ENCODE data around the gene KCNJ6.

KCNJ6 gene

GRCh38 chr21:37865156-37865555, 51.1 kb downstream of the KCNJ6 start:
- H3K4me1 ChIP-seq (ENCODE audit: insufficient read depth, low read length, severe bottlenecking), result no peaks in the 10 kb centered on the region
- no peak overlapping the region for H2AFZ ChIP-seq (ENCODE audit: low read length)
- no peaks in the 10 kb centered on the region for H3K9me3 ChIP-seq (ENCODE audit: low read length)
- no peaks in the 10 kb centered on the region for H3K9me2 ChIP-seq (ENCODE audit: low read depth, low read length)
- H3K4me2 ChIP-seq (ENCODE audit: low read length), result no peak overlapping the region
- no peaks in the 10 kb centered on the region for H3K36me3 ChIP-seq (ENCODE audit: insufficient read depth, low read length)
- no peak overlapping the region for H3K9ac ChIP-seq (ENCODE audit: low read length)
- H3K27me3 ChIP-seq (ENCODE audit: insufficient read depth, low read length), result no peaks in the 10 kb centered on the region
- H3K79me2 ChIP-seq (ENCODE audit: insufficient read depth, low read length), result no peaks in the 10 kb centered on the region
- no peaks in the 10 kb centered on the region for H3F3A ChIP-seq (ENCODE audit: insufficient read depth, low read length)
- H3K27ac ChIP-seq (ENCODE audit: low read depth, low read length, poor library complexity, severe bottlenecking), result no peak overlapping the region
- no peak overlapping the region for H3K4me3 ChIP-seq (ENCODE audit: low read depth, low read length, poor library complexity, severe bottlenecking)
- TF ChIP-seq EZH2 (IDR thresholded peaks at IDR 0.05; ENCODE audit: borderline replicate concordance, low read length), result no peak
- no peak for TF ChIP-seq CTCF (IDR thresholded peaks at IDR 0.05; ENCODE audit: low read length)
- no peaks in the 10 kb centered on the region for H4K20me1 ChIP-seq (ENCODE audit: insufficient read depth, low read length)

DNA sequence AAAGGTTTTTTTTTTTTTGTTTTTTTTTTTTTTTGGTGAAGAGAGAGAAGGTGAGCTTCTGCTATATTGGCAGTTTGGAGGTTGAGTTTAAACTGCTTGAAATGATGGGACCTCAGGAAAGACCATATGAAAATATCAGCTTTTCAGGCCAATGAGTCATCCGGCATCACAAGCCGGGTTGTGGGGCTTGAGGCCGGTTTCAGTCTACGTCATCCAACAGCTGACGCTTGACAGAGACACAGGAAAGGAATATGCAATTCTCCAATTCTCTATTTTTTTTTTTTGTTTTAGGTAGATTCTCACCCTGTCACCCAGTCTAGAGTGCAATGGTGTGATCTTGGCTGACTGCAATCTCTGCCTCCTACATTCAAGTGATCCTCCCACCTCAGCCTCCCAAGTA, 52.4 kb downstream of the KCNJ6 start:
- Histone ChIP-seq H3K79me2 (ENCODE audit: insufficient read depth, low read length) (no peaks in the 10 kb centered on the region), H3K4me2 (ENCODE audit: low read length) (no peak overlapping the region), H3K9me3 (ENCODE audit: low read length) (no peaks in the 10 kb centered on the region), H3K27me3 (ENCODE audit: insufficient read depth, low read length) (no peaks in the 10 kb centered on the region), H3K4me3 (ENCODE audit: low read depth, low read length, poor library complexity, severe bottlenecking) (no peak overlapping the region), H2AFZ (ENCODE audit: low read length) (no peak overlapping the region), H3K9me2 (ENCODE audit: low read depth, low read length) (no peaks in the 10 kb centered on the region), H3K4me1 (ENCODE audit: insufficient read depth, low read length, severe bottlenecking) (no peaks in the 10 kb centered on the region), H3K27ac (ENCODE audit: low read depth, low read length, poor library complexity, severe bottlenecking) (no peak overlapping the region), H3K9ac (ENCODE audit: low read length) (no peak overlapping the region), H4K20me1 (ENCODE audit: insufficient read depth, low read length) (no peaks in the 10 kb centered on the region), H3F3A (ENCODE audit: insufficient read depth, low read length) (no peaks in the 10 kb centered on the region), H3K36me3 (ENCODE audit: insufficient read depth, low read length) (no peaks in the 10 kb centered on the region)
- TF ChIP-seq EZH2 (IDR thresholded peaks at IDR 0.05; ENCODE audit: borderline replicate concordance, low read length) (no peak), CTCF (IDR thresholded peaks at IDR 0.05; ENCODE audit: low read length) (no peak)

DNA sequence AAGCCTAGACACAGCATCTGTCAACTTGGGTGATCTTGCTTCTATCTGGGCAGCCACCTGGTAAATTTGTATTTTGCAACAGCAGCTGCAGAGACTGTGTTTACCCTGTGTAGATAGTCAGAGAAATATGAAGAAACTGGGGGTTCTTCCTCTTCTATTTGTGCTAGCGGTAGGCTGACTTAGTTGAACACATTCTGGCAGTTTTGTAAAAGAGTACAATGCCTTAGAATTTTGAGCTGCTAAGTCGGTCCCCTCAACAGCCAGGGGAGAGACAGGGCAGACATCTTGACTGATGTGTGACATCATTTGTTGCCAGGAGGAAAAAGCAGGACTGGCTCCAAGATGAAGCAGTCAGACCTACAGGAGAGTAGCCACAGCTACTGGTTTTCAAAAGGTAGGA, 53.7 kb downstream of the KCNJ6 start:
- no peak overlapping the region for H3K9ac ChIP-seq (ENCODE audit: low read length)
- H3K36me3 ChIP-seq (ENCODE audit: insufficient read depth, low read length), result no peaks in the 10 kb centered on the region
- TF ChIP-seq EZH2 (IDR thresholded peaks at IDR 0.05; ENCODE audit: borderline replicate concordance, low read length) (no peak), CTCF (IDR thresholded peaks at IDR 0.05; ENCODE audit: low read length) (no peak)
- no peaks in the 10 kb centered on the region for H3K79me2 ChIP-seq (ENCODE audit: insufficient read depth, low read length)
- H3K4me3 ChIP-seq (ENCODE audit: low read depth, low read length, poor library complexity, severe bottlenecking), result no peak overlapping the region
- no peaks in the 10 kb centered on the region for H3K4me1 ChIP-seq (ENCODE audit: insufficient read depth, low read length, severe bottlenecking)
- H3K9me3 ChIP-seq (ENCODE audit: low read length), result no peaks in the 10 kb centered on the region
- H3F3A ChIP-seq (ENCODE audit: insufficient read depth, low read length), result no peaks in the 10 kb centered on the region
- no peak overlapping the region for H3K4me2 ChIP-seq (ENCODE audit: low read length)
- no peak overlapping the region for H2AFZ ChIP-seq (ENCODE audit: low read length)
- no peaks in the 10 kb centered on the region for H3K9me2 ChIP-seq (ENCODE audit: low read depth, low read length)
- H4K20me1 ChIP-seq (ENCODE audit: insufficient read depth, low read length), result no peaks in the 10 kb centered on the region
- no peaks in the 10 kb centered on the region for H3K27me3 ChIP-seq (ENCODE audit: insufficient read depth, low read length)
- no peak overlapping the region for H3K27ac ChIP-seq (ENCODE audit: low read depth, low read length, poor library complexity, severe bottlenecking)
